Neural crest cell (in vitro differentiated cells): ENCODE data around the gene CCDC116. TPM values are rescaled to one million over a fixed set of nuclear protein-coding genes. Genes with fewer than 3 reads are reported as not detected.
"Not testable (repeated sequence)": the region's sequence is repeated elsewhere in the genome, so short reads cannot be mapped to it uniquely, and the experiment has no call there.

Experiments used
- DNase-seq: peaks from one replicate; pipeline ENCODE4 v3.0.0; 2021; ENCODE audit warnings: low read depth, mixed read lengths, low spot score
- H3K27ac Mint-ChIP-seq: one replicate; pipeline ENCODE4 v1.8.0; 2021; ENCODE audit warnings: mild to moderate bottlenecking, mixed read lengths; ENCODE audit not compliant: unreplicated experiment
- H3K27me3 Mint-ChIP-seq: 2 replicates; pipeline ENCODE4 v1.8.0; 2021; ENCODE audit warnings: low read depth, mild to moderate bottlenecking, mixed read lengths
- H3K36me3 Mint-ChIP-seq: 2 replicates; pipeline ENCODE4 v1.8.0; 2021; ENCODE audit warnings: low read depth, mild to moderate bottlenecking, mixed read lengths
- H3K4me1 Mint-ChIP-seq: 2 replicates; pipeline ENCODE4 v1.8.0; 2021; ENCODE audit warnings: mixed read lengths
- H3K4me3 Mint-ChIP-seq: one replicate; pipeline ENCODE4 v1.8.0; 2021; ENCODE audit warnings: mild to moderate bottlenecking, mixed read lengths
- H3K9me3 Mint-ChIP-seq: 2 replicates; pipeline ENCODE4 v1.8.0; 2021; ENCODE audit warnings: mixed read lengths
- total RNA-seq: library from RNA; stranded (reverse); gene quantifications from 2 replicates; pipeline ENCODE4 v1.2.1, GENCODE V29; 2021
- TF ChIP-seq, protein P1 (sequence below): fragments of 200-600 bp; sonication (generic); conservative IDR thresholded peaks from 2 replicates; pipeline ENCODE4 v1.5.0; 2021; ENCODE audit warnings: antibody characterized with exemption, mild to moderate bottlenecking

Gene CCDC116
- total RNA-seq, 1 donor from 2014 or later, result 1.3 TPM

DNA sequence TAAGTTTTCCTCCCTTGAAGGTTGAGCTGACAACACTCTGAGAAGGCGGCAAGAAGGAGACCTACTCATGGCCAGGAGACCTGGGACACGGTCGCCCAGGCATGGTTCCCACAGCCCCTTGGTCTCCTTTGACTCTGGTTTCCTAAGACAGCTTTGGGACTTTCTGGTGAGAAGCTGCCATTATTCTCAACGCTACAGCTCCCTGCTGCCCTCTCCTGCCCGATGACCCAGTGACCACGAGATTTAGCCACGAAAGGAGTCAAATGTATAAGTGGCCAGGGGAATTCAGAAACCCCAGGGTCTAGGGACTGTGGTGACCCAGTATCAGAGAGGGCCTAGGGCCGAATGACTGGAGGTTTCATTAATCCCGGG is 8.8 kb downstream of the CCDC116 start:
- Mint-ChIP-seq H3K4me1 (peaks cover 29% of the 10 kb centered on the region), H3K4me3 (peak overlapping the region; percentile 88), H3K36me3 (peaks cover 7% of the 10 kb centered on the region), H3K27me3 (no peaks in the 10 kb centered on the region), H3K27ac (peak overlapping the region; percentile 64), H3K9me3 (no peaks in the 10 kb centered on the region)
- TF ChIP-seq, protein P1, sequence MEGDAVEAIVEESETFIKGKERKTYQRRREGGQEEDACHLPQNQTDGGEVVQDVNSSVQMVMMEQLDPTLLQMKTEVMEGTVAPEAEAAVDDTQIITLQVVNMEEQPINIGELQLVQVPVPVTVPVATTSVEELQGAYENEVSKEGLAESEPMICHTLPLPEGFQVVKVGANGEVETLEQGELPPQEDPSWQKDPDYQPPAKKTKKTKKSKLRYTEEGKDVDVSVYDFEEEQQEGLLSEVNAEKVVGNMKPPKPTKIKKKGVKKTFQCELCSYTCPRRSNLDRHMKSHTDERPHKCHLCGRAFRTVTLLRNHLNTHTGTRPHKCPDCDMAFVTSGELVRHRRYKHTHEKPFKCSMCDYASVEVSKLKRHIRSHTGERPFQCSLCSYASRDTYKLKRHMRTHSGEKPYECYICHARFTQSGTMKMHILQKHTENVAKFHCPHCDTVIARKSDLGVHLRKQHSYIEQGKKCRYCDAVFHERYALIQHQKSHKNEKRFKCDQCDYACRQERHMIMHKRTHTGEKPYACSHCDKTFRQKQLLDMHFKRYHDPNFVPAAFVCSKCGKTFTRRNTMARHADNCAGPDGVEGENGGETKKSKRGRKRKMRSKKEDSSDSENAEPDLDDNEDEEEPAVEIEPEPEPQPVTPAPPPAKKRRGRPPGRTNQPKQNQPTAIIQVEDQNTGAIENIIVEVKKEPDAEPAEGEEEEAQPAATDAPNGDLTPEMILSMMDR, result peak; percentile 57
- DNase-seq, result peak; percentile 57

DNA sequence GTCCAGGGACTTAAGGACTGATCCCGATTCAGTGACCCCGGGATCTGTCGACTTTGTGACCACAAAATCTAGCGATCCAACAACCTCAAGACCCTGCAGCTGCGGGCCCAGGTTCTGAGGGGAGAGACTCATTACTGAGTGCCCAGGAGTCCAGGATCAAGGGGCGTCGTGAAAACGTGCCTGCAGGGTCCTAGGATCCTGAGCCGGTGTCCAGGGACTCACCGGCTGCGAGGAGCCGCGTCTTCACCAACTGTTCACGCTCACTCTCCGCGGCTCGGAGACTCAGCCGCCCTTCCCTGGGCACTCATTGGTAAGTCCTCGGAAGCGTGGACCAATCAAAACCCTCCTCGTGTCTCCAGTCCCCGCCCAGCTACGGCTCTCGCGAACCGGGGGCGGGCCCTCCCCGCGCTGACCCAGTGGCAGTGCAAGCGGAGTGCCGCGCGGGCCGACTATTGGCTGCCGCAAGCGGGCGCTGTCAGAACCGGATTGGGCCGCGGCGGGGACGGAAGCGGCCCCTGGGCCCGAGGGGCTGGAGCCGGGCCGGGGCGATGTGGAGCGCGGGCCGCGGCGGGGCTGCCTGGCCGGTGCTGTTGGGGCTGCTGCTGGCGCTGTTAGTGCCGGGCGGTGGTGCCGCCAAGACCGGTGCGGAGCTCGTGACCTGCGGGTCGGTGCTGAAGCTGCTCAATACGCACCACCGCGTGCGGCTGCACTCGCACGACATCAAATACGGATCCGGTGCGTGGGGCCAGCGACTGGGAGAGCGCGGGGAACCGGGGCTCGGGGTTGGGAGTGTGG is 9.4 kb downstream of the CCDC116 start, which contains the start of gene SDF2L1:
Gene SDF2L1 (plus strand): TSS at position 514 of the 795 bp plus-strand sequence. CDS start 35 bp downstream, at position 549.
- Mint-ChIP-seq H3K27ac (peak within 1 kb of the TSS; percentile 78), H3K9me3 (no peaks in the 10 kb centered on the region), H3K4me3 (peak within 1 kb of the TSS; percentile 88)

DNA sequence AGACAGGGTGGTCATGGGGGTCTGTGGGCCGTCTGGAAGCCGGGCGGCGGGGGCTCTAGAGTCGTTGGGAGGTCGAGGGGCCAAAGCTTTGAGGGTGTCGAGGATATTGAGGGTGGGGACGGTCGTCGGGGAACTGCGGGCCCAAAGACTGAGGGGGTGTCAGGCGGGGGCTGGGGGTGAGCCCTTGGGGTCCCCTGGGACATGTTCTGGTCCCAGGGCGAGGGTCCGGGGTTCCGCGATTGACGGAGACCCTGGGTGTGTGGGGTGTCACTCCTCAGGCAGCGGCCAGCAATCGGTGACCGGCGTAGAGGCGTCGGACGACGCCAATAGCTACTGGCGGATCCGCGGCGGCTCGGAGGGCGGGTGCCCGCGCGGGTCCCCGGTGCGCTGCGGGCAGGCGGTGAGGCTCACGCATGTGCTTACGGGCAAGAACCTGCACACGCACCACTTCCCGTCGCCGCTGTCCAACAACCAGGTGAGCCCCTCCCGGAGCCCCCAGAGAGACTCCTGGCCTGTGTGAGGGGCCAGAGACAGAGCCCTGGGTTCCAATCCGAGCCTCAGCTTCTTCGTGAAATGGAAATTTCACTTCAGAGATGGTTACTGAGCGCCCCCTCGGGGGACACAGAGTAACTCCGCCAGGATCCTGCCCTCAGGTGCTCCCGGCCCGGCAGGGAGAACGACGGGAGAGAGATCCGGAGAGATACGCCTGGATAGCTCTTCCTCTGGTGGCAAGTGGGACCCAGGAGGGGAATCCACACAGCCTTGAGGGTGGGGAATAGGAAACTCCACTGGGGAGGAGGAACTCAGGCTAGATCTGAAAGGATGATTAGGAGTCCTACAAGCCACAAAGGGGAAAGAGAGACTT is 10.3 kb downstream of the CCDC116 start:
- DNase-seq, result peak; percentile 59
- Mint-ChIP-seq H3K4me3 (peak overlapping the region; percentile 88), H3K36me3 (peaks cover 9% of the 10 kb centered on the region), H3K4me1 (peaks cover 35% of the 10 kb centered on the region), H3K27ac (peak overlapping the region; percentile 78), H3K27me3 (no peaks in the 10 kb centered on the region), H3K9me3 (no peaks in the 10 kb centered on the region)
- TF ChIP-seq, protein P1, result peak; percentile 72

More for the DNA sequence above, 9.4 kb downstream of the CCDC116 start, which contains the start of gene SDF2L1:
- TF ChIP-seq, protein P1, result peak; percentile 7
- Mint-ChIP-seq H3K27me3 (no peaks in the 10 kb centered on the region), H3K36me3 (peaks cover 9% of the 10 kb centered on the region), H3K4me1 (peaks cover 35% of the 10 kb centered on the region)
- peak; percentile 94 for DNase-seq

DNA sequence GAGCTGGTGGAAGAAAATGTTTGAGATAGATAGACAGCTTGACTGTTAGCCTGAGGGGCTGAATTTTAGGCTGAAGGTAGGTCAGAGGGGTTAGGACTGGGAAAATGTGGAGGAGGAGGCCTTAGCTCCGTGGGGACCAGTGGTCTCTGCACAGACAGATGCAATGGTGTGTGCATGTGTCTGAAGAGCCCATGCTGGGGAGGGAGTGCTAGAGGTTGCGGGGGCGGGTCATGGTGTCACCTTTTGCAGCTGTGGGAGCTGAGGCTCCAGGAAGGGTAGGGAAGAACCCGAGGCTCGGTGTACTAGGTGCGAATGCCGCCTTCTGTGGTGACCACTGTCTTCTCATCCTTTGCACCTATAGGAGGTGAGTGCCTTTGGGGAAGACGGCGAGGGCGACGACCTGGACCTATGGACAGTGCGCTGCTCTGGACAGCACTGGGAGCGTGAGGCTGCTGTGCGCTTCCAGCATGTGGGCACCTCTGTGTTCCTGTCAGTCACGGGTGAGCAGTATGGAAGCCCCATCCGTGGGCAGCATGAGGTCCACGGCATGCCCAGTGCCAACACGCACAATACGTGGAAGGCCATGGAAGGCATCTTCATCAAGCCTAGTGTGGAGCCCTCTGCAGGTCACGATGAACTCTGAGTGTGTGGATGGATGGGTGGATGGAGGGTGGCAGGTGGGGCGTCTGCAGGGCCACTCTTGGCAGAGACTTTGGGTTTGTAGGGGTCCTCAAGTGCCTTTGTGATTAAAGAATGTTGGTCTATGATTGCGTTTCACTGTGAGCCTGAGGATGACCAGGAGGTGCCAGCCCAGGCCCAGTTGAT is 11.2 kb downstream of the CCDC116 start:
- H3K36me3 Mint-ChIP-seq, result peaks cover 10% of the 10 kb centered on the region
- H3K27ac Mint-ChIP-seq, result no peak overlapping the region
- no peaks in the 10 kb centered on the region for H3K9me3 Mint-ChIP-seq
- no peaks in the 10 kb centered on the region for H3K27me3 Mint-ChIP-seq
- TF ChIP-seq, protein P1, result no peak
- peaks cover 35% of the 10 kb centered on the region for H3K4me1 Mint-ChIP-seq
- no peak for DNase-seq
- peak overlapping the region; percentile 88 for H3K4me3 Mint-ChIP-seq

DNA sequence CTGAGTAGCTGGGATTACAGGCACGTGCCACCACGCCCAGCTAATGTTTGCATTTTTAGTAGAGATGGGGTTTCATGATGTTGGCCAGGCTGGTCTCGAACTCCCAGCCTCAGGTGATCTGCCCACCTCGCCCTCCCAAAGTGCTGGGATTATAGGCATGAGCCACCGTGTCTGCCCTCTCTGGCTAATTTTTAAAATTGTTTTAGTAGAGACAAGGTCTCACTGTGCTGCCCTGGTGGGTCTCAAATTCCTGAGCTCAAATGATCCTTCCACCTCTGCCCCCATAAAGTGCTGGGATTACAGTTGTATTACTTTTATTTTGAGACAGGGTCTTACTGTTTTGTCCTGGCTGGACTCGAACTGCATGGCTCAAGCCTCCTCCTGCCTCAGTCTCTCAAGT is 13.0 kb downstream of the CCDC116 start:
- not testable (repeated sequence) for H3K4me3 Mint-ChIP-seq, H3K27me3 Mint-ChIP-seq, H3K27ac Mint-ChIP-seq, DNase-seq, H3K9me3 Mint-ChIP-seq
- H3K4me1 Mint-ChIP-seq, result peaks cover 40% of the 10 kb centered on the region
- peaks cover 12% of the 10 kb centered on the region for H3K36me3 Mint-ChIP-seq
